HL-60 (cell line): ENCODE measurements around the gene ADGRG6.

Source experiments
- DNase-seq, 2 experiments: peaks; one replicate each; pipeline ENCODE4 v3.0.0-alpha.2; 2010 to 2020; ENCODE audit warnings: low read depth in 1 of 2, low spot score in 1 of 2
- H3K27ac ChIP-seq: fragments of 250-450 bp; sonication (Bioruptor Pico); replicated peaks from 2 replicates; pipeline ENCODE4 v1.5.1; 2020; ENCODE audit warnings: mild to moderate bottlenecking, moderate library complexity
- H3K27me3 ChIP-seq: fragments of 250-450 bp; sonication (Bioruptor Pico); 2 replicates; pipeline ENCODE4 v1.5.1; 2021; ENCODE audit warnings: mild to moderate bottlenecking, moderate library complexity; ENCODE audit not compliant: insufficient read depth, poor library complexity, severe bottlenecking
- H3K4me3 ChIP-seq: replicated peaks from 2 replicates; pipeline ENCODE4 v1.5.1; 2011; ENCODE audit warnings: mild to moderate bottlenecking, control low read depth, low read length; ENCODE audit not compliant: insufficient read depth
- GABPA ChIP-seq: IDR thresholded peaks from 2 replicates; pipeline ENCODE4 v1.6.1; 2012; ENCODE audit warnings: low read depth
- POLR2AphosphoS5 ChIP-seq: IDR thresholded peaks from 2 replicates; pipeline ENCODE4 v1.6.1; 2012; ENCODE audit warnings: low read depth
- REST ChIP-seq: IDR thresholded peaks from 2 replicates; pipeline ENCODE4 v1.6.1; 2012; ENCODE audit warnings: low read depth; ENCODE audit not compliant: insufficient replicate concordance
- SPI1 ChIP-seq: IDR thresholded peaks from 2 replicates; pipeline ENCODE4 v1.6.1; 2012; ENCODE audit warnings: low read depth, mild to moderate bottlenecking, borderline replicate concordance
- TF ChIP-seq, protein P1 (sequence below): IDR thresholded peaks from one replicate; pipeline ENCODE4 v1.5.1; 2011; ENCODE audit warnings: low read length, control low read depth, inconsistent platforms; ENCODE audit not compliant: insufficient read depth

ADGRG6 gene

GRCh38 chr6:142349215-142349823, 47.5 kb downstream of the ADGRG6 start:
- no peaks in the 10 kb centered on the region for H3K27me3 ChIP-seq
- H3K27ac ChIP-seq: no peak overlapping the region
- DNase-seq: no peak
- H3K4me3 ChIP-seq: no peak overlapping the region
- TF ChIP-seq, protein P1, sequence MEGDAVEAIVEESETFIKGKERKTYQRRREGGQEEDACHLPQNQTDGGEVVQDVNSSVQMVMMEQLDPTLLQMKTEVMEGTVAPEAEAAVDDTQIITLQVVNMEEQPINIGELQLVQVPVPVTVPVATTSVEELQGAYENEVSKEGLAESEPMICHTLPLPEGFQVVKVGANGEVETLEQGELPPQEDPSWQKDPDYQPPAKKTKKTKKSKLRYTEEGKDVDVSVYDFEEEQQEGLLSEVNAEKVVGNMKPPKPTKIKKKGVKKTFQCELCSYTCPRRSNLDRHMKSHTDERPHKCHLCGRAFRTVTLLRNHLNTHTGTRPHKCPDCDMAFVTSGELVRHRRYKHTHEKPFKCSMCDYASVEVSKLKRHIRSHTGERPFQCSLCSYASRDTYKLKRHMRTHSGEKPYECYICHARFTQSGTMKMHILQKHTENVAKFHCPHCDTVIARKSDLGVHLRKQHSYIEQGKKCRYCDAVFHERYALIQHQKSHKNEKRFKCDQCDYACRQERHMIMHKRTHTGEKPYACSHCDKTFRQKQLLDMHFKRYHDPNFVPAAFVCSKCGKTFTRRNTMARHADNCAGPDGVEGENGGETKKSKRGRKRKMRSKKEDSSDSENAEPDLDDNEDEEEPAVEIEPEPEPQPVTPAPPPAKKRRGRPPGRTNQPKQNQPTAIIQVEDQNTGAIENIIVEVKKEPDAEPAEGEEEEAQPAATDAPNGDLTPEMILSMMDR: no peak
- no peak for TF ChIP-seq REST
- TF ChIP-seq SPI1: no peak
- TF ChIP-seq GABPA: no peak
- no peak for TF ChIP-seq POLR2AphosphoS5

- TF ChIP-seq GABPA (no peak), REST (no peak), POLR2AphosphoS5 (no peak), SPI1 (no peak)
- TF ChIP-seq, protein P1: no peak
- DNase-seq: no peak
- no peak overlapping the region for H3K4me3 ChIP-seq
- no peaks in the 10 kb centered on the region for H3K27me3 ChIP-seq
- no peak overlapping the region for H3K27ac ChIP-seq
Measured at GRCh38 chr6:142350309-142350708, 48.5 kb downstream of the ADGRG6 start.

GRCh38 chr6:142353690-142354089, 51.9 kb downstream of the ADGRG6 start:
- no peaks in the 10 kb centered on the region for H3K27me3 ChIP-seq
- H3K27ac ChIP-seq: no peak overlapping the region
- TF ChIP-seq SPI1 (no peak), REST (no peak), POLR2AphosphoS5 (no peak), GABPA (no peak)
- TF ChIP-seq, protein P1: no peak
- no peak for DNase-seq
- no peak overlapping the region for H3K4me3 ChIP-seq
